ENCODE results near the gene USP2.

DNA sequence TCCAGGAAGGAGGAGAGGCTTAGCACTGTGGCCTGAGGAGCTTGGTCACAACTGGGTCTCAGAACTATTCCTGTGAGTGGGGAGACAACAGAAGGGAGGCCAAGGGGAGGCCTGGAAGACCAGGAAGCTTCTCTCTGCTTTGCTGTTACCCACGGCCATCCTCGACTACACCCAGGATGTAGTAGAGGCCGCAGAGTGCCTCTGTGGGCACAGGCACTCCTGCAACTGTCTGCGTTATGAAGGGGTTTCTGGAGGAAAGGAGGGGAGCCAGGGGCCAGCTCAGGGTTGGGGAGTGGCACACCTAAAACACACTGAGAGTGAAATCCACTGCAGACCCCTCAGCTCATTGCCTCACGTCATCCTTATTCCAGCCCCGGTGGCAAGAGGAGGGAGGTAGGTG lies 31.2 kb downstream of the USP2 start:
- no peak for TF ChIP-seq CTCF (conservative IDR thresholded peaks at IDR 0.05; ENCODE audit: low read length)
- no peak for TF ChIP-seq EZH2phosphoT487 (IDR thresholded peaks at IDR 0.05; ENCODE audit: borderline replicate concordance, low read depth, low read length)

All from OCI-LY7 (cell line).